CD4-positive, alpha-beta T cell (primary cell): Measurements from ENCODE around the gene TDRD1. TPM values are rescaled to one million over a fixed set of nuclear protein-coding genes. Genes with fewer than 3 reads are reported as not detected.

Experiments used
- ATAC-seq: fragments of 200-7000 bp; cut with Tn5 transposase; one replicate; pipeline ENCODE4 v1.10.0; 2022; ENCODE audit warnings: mild to moderate bottlenecking; ENCODE audit not compliant: poor library complexity
- CTCF ChIA-PET: fragments of 350-600 bp; sonication (Branson Sonifier 250); formaldehyde crosslinking; loops from one replicate; lab custom pipeline; 2021; ENCODE audit warnings: antibody characterized with exemption, inconsistent platforms; lab: Charles Lee
- POLR2A ChIA-PET: fragments of 350-600 bp; sonication (Branson Sonifier 250); formaldehyde crosslinking; loops from one replicate; lab custom pipeline; 2021; ENCODE audit warnings: antibody characterized with exemption, inconsistent platforms; lab: Charles Lee
- DNase-seq, 14 experiments: peaks; one replicate each; pipeline ENCODE4 v3.0.0-alpha.2; 2013 to 2020; ENCODE audit warnings: mixed read lengths in 2 of 14
- H3K27ac ChIP-seq, 2 donors: one replicate each; pipeline versions ENCODE4 v1.5.1 to v1.7.0; 2013; ENCODE audit warnings: low read length in 2 of 2, low read depth in 1 of 2, mild to moderate bottlenecking in 1 of 2
- H3K27me3 ChIP-seq, 2 experiments: 1 replicate in 1 of 2; 2 replicates in 1 of 2; pipeline versions ENCODE4 v1.6.1 to v1.7.0; 2013; ENCODE audit warnings: low read length in 2 of 2, control low read depth in 1 of 2, mild to moderate bottlenecking in 1 of 2, moderate library complexity in 1 of 2; ENCODE audit not compliant: insufficient read depth in 2 of 2, control insufficient read depth in 1 of 2
- H3K36me3 ChIP-seq: one replicate; pipeline ENCODE4 v1.6.1; 2013; ENCODE audit warnings: low read length, control low read depth; ENCODE audit not compliant: insufficient read depth
- H3K4me1 ChIP-seq: one replicate; pipeline ENCODE4 v1.6.1; 2013; ENCODE audit warnings: low read length, control low read depth; ENCODE audit not compliant: insufficient read depth
- H3K4me3 ChIP-seq: one replicate; pipeline ENCODE4 v1.5.1; 2013; ENCODE audit warnings: mild to moderate bottlenecking, low read length, moderate library complexity
- H3K9me3 ChIP-seq, 2 experiments: 1 replicate in 1 of 2; 2 replicates in 1 of 2; pipeline versions ENCODE4 v1.6.1 to v1.7.0; 2013; ENCODE audit warnings: low read length in 2 of 2, mild to moderate bottlenecking in 2 of 2, control low read depth in 1 of 2, moderate library complexity in 1 of 2; ENCODE audit not compliant: control insufficient read depth in 1 of 2, insufficient read depth in 1 of 2
- H3K27ac Mint-ChIP-seq: one replicate; pipeline ENCODE4 v1.8.0; 2020; ENCODE audit warnings: mixed read lengths
- H3K27me3 Mint-ChIP-seq: one replicate; pipeline ENCODE4 v1.8.0; 2021; ENCODE audit warnings: mixed read lengths
- H3K36me3 Mint-ChIP-seq: one replicate; pipeline ENCODE4 v1.8.0; 2021; ENCODE audit warnings: low read depth, mixed read lengths
- H3K4me1 Mint-ChIP-seq: one replicate; pipeline ENCODE4 v1.8.0; 2021; ENCODE audit warnings: low read depth, mixed read lengths
- H3K4me3 Mint-ChIP-seq: one replicate; pipeline ENCODE4 v1.8.0; 2020; ENCODE audit warnings: mild to moderate bottlenecking, mixed read lengths
- H3K9me3 Mint-ChIP-seq: one replicate; pipeline ENCODE4 v1.8.0; 2020; ENCODE audit warnings: mixed read lengths
- CTCF ChIP-seq: fragments of 200-600 bp; IDR thresholded peaks from one replicate; pipeline ENCODE4 v1.8.0; 2022; ENCODE audit warnings: antibody characterized with exemption, mild to moderate bottlenecking
- intact Hi-C, 2 experiments: fragments of 100-400 bp; cut with DNase I in 1 of 2; cut with micrococcal nuclease in 1 of 2; formaldehyde crosslinking; loops; one replicate each; pipeline versions ENCODE4 v1.15.1 to v1.9.0; 2023 to 2025; cut with DNase I, micrococcal nuclease
- total RNA-seq, 174 experiments: library from RNA in 2 of 174; stranded (reverse) in 2 of 174; gene quantifications; one replicate each; pipeline ENCODE4 v1.2.3 and lab custom pipeline; 2021 to 2026

Gene TDRD1
- total RNA-seq, 2 experiments from 2014 or later: not detected

- ChIA-PET CTCF (interaction anchor here (0.5 kb wide), 1 partner anchor 66 kb away, joined by 3 read pairs; no protein-coding TSS in a partner anchor), POLR2A (no interaction called here)
- peaks cover 7% of the 10 kb centered on the region for H3K4me1 Mint-ChIP-seq
Observed at GRCh38 chr10:114261076-114261475, 81.9 kb downstream of the TDRD1 start.

DNA sequence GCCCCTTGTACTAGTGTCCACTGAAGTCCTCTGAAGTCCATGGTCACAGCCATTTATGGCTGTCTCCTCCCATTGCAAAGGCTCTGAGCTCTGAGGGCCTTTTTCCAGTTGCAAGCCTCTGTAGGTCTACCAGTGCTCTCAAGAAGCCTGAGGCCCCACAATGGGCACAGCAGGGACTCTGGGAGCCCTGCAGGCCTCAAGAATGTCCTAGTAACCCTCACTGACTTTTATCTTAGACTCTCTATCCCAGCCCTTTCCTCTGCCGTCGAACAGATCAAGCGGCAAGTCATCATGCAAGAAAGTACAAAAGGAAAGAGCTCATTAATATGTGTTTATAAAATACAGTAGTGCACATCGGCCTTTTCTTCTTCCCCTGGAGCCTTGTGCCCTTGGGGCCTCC, 83.3 kb downstream of the TDRD1 start:
- Histone ChIP-seq H3K27me3 (no peaks in the 10 kb centered on the region), H3K4me3 (no peak overlapping the region), H3K9me3 (no peaks in the 10 kb centered on the region), H3K36me3 (no peaks in the 10 kb centered on the region), H3K4me1 (no peaks in the 10 kb centered on the region), H3K27ac (no peak overlapping the region)
- H3K4me1 Mint-ChIP-seq: peaks cover 7% of the 10 kb centered on the region
- no peaks in the 10 kb centered on the region for H3K36me3 Mint-ChIP-seq
- no peak overlapping the region for H3K27ac Mint-ChIP-seq
- CTCF ChIA-PET: no interaction called here
- no peak for ATAC-seq
- H3K4me3 Mint-ChIP-seq: no peak overlapping the region
- no peak for TF ChIP-seq CTCF
- intact Hi-C loops: no loop called here
- no peaks in the 10 kb centered on the region for H3K27me3 Mint-ChIP-seq
- no peak for DNase-seq
- POLR2A ChIA-PET: no interaction called here
- H3K9me3 Mint-ChIP-seq: no peaks in the 10 kb centered on the region

More at GRCh38 chr10:114261076-114261475, 81.9 kb downstream of the TDRD1 start:
- Histone ChIP-seq H3K27me3 (no peaks in the 10 kb centered on the region), H3K9me3 (no peaks in the 10 kb centered on the region), H3K36me3 (no peaks in the 10 kb centered on the region), H3K27ac (no peak overlapping the region), H3K4me3 (no peak overlapping the region), H3K4me1 (no peaks in the 10 kb centered on the region)
- no peak overlapping the region for H3K27ac Mint-ChIP-seq
- ATAC-seq (no peak), DNase-seq (no peak)
- H3K9me3 Mint-ChIP-seq: no peaks in the 10 kb centered on the region
- no peaks in the 10 kb centered on the region for H3K27me3 Mint-ChIP-seq
- intact Hi-C loops: no loop called here
- no peaks in the 10 kb centered on the region for H3K36me3 Mint-ChIP-seq
- TF ChIP-seq CTCF: no peak
- no peak overlapping the region for H3K4me3 Mint-ChIP-seq

DNA sequence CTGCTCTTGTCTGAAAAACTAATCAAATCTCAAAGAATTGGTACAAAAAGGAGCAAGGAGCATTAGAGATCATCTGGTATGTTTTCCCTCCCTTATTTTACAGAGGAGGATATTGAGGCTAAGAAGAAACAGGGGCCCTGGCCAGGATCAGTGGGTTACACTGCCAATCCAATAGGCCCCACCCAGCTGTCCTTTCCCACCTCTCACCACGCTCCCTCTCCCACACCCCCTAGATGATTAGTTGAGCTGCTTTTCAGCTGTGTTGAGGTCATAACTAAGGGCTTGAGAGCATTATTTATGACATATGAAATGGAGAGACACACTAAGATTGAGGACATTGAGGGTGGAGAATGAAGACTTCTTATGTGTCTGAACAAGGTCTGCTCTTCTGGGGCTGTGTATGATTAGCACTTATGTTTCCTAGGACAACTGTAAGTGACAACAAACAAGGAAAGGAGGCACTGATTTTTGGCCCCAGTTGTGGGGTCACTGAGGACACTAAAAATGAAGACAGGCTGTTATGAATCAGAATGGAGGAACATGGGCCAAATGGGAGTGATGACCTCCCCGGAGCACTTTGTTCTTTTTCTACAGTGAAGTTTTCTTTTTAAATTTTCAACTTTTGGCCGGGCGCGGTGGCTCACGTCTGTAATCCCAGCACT, 86.4 kb downstream of the TDRD1 start:
- no peak overlapping the region for H3K27ac ChIP-seq
- no peaks in the 10 kb centered on the region for H3K9me3 ChIP-seq
- H3K9me3 Mint-ChIP-seq: no peaks in the 10 kb centered on the region
- H3K4me1 Mint-ChIP-seq: no peaks in the 10 kb centered on the region
- no peak for DNase-seq
- ChIA-PET CTCF (no interaction called here), POLR2A (no interaction called here)
- H3K27me3 ChIP-seq: no peaks in the 10 kb centered on the region
- H3K27me3 Mint-ChIP-seq: no peaks in the 10 kb centered on the region
- no peak for TF ChIP-seq CTCF
- no peak overlapping the region for H3K4me3 Mint-ChIP-seq
- no peaks in the 10 kb centered on the region for H3K36me3 ChIP-seq
- ATAC-seq: no peak
- H3K27ac Mint-ChIP-seq: no peak overlapping the region
- no peaks in the 10 kb centered on the region for H3K36me3 Mint-ChIP-seq
- no peak overlapping the region for H3K4me3 ChIP-seq
- no peaks in the 10 kb centered on the region for H3K4me1 ChIP-seq
- intact Hi-C loops: no loop called here
